Fibroblast of skin of left quadriceps (primary cell): ENCODE measurements around the gene ELK3.

Experiments
- DNase-seq, 2 experiments: peaks; one replicate each; pipeline ENCODE4 v3.0.0-alpha.2; 2013; ENCODE audit warnings: low read depth in 2 of 2

ELK3 gene

GRCh38 chr12:96193725-96194575, at the start of gene ELK3:
Gene ELK3 (plus strand): TSS chr12:96194375.
- DNase-seq: peak in 1 of 2 experiments; percentile 49

GRCh38 chr12:96146747-96147146, 47.4 kb upstream of the ELK3 start:
- DNase-seq: no peak

DNA sequence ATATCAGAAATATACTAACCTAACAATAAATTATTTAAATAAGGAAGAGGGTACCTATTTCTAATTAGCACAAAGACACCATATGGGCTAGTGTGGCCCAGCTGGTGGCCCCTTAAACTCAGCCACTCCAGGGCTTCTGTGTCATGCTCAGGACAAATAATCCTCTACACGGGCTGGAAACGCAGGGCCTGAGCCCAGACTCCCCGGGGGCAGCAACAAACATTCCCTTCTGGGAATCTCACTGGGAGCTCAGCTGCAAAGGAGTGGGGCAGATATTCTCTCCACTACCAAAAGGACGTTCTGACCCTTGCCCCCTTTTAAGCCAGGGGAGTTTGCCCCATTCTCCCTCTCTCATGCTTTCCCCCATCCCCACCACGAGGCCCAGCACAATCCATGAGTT, 43.7 kb upstream of the ELK3 start:
- DNase-seq: no peak

GRCh38 chr12:96152164-96152563, 42.0 kb upstream of the ELK3 start:
- DNase-seq: no peak

DNA sequence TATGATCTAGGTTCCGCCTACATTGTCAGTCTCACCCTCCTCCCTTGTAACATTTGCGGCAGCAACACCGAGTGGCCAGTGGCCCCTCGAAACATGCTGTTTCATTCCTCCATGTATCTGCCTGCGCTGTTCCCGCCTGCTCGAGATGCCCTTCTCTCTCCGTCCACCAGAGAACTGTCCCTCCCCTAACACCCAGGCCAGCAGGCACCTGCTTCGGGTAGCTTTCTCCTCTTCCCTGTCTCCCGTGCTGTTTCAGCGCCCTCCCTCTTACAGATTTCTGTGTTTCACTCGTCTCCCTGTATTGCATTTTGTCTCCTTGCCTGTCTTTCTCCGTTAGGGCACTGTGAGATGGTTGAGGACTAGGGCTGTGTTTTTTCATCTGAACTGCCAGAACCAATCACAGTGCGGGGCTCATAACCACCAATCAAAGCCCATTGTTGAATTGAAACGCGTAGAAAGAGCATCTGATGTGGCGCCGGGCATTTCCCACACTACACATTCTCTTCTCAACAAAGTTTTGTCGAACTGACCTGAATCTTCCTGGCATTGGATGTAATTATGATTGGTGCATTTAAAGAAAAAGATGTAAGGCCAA, 40.9 kb upstream of the ELK3 start:
- no peak for DNase-seq

DNA sequence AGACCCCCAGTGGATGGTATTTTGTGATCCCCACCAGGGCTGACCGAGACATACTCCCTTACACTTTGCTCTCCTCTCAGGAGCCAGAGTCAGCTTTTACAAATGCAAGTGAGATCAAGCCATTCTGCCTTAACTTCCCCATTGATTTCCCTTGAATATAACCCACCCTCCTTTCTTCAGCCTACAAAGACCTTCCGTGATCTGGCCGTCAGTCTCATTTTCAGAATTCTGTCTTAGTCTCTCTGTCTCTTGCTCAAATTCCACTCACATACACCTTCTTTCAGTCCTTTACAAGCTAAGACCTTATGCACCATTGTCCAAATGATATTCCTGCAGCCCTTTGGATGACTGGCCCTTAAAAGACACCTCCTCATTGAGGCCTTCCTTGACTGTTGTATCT, 39.0 kb upstream of the ELK3 start:
- no peak for DNase-seq

GRCh38 chr12:96155781-96156180, 38.4 kb upstream of the ELK3 start:
- no peak for DNase-seq

GRCh38 chr12:96156211-96156610, 38.0 kb upstream of the ELK3 start:
- DNase-seq: no peak

DNA sequence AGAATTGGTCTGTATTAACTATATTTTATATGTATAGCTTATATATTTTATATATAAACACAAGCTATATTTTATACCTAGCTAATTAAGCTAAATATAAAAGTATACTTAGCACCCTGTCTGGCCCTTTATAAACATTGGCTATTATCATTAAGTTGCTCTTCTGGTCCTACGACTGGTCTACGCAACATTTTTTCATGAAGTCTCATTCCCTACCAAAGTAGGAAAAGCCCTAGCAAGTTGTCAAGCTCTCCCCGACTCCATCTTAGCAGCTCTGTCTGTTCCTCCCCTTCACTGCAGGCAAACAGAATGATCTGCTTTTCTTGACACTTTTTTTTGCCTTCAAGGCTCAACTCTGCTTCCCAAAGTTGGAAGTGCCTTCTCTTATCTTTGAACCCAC, 36.7 kb upstream of the ELK3 start:
- no peak for DNase-seq

DNA sequence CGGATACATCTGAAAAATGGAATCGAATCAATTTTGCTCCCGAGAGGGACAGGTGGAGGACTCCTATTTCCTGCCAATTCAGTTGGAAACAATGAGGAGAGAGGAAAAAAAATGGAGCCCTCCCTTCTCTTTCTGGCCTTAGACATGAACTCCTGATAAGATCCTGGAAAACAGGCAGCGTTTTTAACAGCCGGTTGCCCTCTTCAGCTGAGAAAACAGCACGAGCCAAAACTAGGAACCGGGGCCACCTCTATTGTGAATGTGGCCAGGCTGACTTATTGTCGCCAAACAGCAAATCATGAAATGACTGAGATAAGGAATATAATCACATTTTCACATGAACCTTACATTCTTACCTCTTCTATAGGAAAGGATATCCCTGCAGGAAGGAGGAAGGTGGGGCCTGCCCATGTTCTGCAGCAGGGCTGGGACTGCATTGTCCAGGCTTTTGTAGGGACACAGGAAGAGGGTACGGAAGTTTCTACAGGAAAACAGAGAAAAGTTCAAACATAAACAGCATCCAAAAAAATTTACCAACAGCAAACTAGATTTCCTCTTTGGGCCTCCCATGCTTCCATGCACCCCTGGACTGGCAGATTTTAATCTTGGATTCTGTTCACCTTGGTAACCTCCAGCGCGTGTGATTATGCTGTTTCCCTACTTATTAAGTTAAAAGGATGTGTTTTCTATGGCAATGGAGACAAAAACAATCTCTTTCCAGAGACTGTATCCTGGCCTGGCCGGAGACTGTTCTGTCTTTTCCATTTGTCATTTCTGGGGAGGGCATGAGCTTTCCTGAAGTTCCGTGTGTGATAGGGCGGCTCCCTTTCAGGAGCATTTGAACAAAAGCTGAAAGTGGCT, 29.0 kb upstream of the ELK3 start:
- DNase-seq: no peak

- no peak for DNase-seq
Measured at GRCh38 chr12:96166765-96167164, 27.4 kb upstream of the ELK3 start.

- DNase-seq: no peak
Measured at GRCh38 chr12:96167492-96167891, 26.7 kb upstream of the ELK3 start.

DNA sequence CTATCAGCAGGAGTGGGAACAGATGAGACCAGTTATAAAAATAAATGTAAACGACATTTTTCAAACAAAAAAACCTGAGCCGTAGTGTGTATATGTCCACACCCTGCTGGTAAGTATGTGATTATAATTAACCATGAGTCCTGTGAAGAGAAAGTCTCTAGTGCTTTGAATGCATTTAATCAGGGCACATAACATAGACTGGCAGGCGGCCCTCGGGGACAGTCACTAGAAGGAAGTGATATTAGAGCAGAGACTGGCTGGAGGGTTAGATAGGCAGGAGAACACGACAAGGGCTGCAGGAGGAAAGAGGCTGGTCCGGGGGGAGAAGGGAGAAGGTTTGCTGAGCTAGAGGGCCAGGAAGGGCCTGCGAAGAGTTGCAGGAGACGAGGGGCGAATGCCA, 23.8 kb upstream of the ELK3 start:
- no peak for DNase-seq

- DNase-seq: no peak
Measured at GRCh38 chr12:96170762-96171161, 23.4 kb upstream of the ELK3 start.

DNA sequence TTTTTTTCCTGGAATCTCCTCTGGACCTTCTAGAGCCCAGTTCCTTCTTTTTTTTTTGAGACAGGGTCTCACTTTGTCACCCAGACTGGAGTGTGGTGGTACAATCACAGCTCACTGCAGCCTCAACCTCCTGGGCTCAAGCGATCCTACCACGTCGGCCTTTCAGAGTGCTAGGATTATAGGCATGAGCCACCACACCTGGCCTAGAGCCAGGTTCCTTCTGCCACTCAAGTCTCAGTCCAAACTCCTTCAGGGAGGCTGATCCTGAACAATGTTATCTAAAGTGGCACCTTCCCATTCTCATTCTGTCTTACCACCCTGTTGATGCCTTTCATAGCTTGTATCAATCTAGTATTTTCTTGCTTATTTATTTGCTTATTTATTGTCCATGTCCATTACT, 22.3 kb upstream of the ELK3 start:
- no peak for DNase-seq

- no peak for DNase-seq
Measured at GRCh38 chr12:96172981-96173380, 21.2 kb upstream of the ELK3 start.

DNA sequence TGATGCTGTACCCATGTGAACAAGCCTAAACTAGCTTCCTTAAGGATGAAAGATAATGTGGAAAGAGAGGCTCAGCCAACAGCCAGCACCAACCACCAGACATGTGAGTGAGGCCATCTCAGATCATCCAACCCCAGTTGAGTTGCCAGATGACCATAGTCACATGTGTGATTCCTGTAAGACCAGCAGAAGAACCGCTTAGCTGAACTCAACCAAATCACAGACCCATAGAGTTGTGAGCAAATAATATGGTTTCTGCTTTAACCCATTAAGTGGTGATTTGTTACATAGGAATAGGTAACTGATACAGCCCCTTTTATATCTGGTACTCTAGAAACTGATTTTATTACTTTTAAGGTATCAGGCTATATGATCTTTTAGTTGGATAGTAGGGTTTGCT, 17.6 kb upstream of the ELK3 start:
- DNase-seq: no peak

DNA sequence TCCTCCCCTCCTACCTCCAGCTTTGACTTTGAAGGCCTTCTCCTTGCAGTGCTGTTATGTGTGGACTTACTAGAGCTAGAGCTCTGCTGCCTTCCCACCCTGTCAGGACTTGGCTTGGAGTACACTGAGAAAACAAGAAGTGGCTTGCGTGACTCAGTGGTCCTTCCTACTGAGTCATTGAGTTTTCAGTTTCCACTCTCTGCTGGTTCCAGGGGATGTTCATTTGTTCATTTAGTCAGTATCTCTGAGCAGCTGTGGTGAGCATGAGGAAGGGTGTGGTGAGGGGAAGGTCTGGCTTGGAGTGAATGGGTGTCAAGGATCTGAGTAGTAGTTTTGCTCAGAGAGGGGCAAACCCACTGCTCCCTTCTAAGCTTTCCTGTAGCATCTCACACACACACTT, 17.2 kb upstream of the ELK3 start:
- DNase-seq: no peak

DNA sequence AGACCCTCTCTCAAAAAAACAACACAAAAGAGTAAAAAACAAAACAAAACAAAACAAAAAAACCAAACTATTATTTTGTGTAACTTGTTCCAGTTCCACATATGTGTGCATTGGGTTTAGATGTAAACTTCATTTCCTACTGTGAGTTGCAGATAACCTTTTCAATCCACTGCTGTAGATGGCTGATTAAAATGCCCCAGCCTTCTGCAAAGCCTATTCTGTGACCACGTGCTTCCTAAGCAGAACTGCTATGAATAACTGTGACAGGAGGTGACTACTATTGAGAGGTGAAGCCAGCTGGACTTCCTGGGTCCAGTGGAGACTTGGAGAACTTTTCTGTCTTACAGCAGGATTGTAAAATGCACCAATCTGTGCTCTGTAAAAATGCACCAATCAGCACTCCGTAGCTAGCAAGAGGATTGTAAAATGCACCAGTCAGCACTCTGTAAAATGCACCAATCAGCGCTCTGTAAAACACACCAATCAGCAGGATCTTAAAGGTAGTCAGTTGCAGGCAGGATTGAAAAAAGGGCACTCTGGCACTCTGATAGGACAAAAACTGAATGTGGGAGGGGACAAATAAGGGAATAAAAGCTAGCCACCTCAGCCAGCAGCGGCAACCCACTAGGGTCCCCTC, 10.3 kb upstream of the ELK3 start:
- DNase-seq: no peak

DNA sequence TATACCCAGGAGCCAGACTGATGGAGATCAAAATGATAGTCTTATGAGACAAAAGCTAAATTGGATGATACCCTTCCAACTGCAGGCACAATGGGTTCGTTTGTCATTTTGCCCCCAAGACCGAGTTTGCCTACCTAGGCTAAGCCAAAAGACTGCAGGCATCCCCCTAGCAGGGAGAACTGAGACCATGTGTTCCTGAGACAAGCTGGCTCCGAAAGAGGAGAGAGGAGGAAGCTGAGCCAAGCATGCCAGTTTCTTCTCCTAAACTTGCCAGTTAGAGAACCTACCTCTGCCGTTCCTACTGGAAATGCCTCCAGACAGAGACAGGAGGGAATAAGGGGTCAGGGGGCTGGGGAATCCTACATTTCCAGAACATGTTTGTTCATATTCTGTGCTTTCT, 8.3 kb upstream of the ELK3 start:
- DNase-seq: no peak

DNA sequence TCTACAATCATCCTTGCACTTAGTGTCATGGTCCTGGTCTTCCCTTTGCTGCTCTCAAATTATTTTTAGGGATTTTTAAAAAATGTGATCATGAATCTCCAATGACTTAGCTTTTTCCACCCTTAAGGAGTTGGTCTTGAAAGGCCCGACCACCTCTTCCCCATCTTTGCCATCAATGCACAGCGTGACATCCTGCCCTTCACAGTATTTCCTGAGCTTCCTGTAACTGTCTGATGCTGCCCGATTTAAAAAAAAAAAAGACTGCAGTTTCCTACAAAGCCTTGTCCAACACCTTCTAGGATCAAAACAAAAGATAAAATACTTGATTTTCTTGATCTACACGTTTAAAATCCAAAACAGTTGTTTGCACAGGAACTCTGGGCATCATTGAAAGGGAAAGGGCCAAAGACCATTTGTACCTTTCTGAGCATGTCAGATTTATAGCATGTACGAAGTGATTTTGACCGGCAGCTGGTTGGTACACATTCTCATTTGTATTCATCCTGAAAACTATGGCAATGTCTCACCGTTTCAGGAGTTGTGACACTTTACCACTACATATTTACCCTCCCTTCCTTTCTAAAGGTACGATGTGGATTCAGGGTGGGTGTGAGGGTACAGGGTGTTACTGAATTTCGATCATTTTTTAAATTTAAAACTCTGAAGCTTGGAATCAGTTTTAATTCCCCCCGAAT, 7.4 kb upstream of the ELK3 start:
- DNase-seq: no peak

- DNase-seq: no peak
Measured at GRCh38 chr12:96187956-96188355, 6.2 kb upstream of the ELK3 start.
